OCI-LY1 (cell line): ENCODE measurements around the gene USP15.
"Not testable (repeated sequence)": the region's sequence is repeated elsewhere in the genome, so short reads cannot be mapped to it uniquely, and the experiment has no call there.

ENCODE experiments used
- H2AFZ ChIP-seq: fragments of 200-600 bp; sonication (generic), shearing (Covaris generic); 2 replicates; pipeline ENCODE4 v1.6.0; 2014; ENCODE audit warnings: antibody characterized with exemption, mild to moderate bottlenecking, low read length
- H3F3A ChIP-seq: fragments of 200-600 bp; sonication (generic), shearing (Covaris generic); 2 replicates; pipeline ENCODE4 v1.6.0; 2014; ENCODE audit warnings: mild to moderate bottlenecking, antibody characterized with exemption, low read length, moderate library complexity; ENCODE audit not compliant: insufficient read depth
- H3K27ac ChIP-seq: fragments of 200-600 bp; sonication (generic); 2 replicates; pipeline ENCODE4 v1.5.1; 2014; ENCODE audit warnings: low read length, mixed run types, mild to moderate bottlenecking, low read depth; ENCODE audit not compliant: poor library complexity, severe bottlenecking
- H3K27me3 ChIP-seq: fragments of 200-600 bp; sonication (generic); 2 replicates; pipeline ENCODE4 v1.6.0; 2014; ENCODE audit warnings: antibody characterized with exemption, mild to moderate bottlenecking, low read length, moderate library complexity; ENCODE audit not compliant: insufficient read depth
- H3K36me3 ChIP-seq: fragments of 200-600 bp; sonication (generic); 2 replicates; pipeline ENCODE4 v1.6.1; 2014; ENCODE audit warnings: mild to moderate bottlenecking, antibody characterized with exemption, low read length, moderate library complexity, mixed read lengths; ENCODE audit not compliant: insufficient read depth
- H3K4me1 ChIP-seq: fragments of 200-600 bp; sonication (generic); 2 replicates; pipeline ENCODE4 v1.5.1; 2014; ENCODE audit warnings: mild to moderate bottlenecking, low read length, moderate library complexity; ENCODE audit not compliant: insufficient read depth, severe bottlenecking
- H3K4me2 ChIP-seq: fragments of 200-600 bp; sonication (generic), shearing (Covaris generic); 2 replicates; pipeline ENCODE4 v1.6.1; 2014; ENCODE audit warnings: low read length
- H3K4me3 ChIP-seq: fragments of 200-600 bp; sonication (generic); 2 replicates; pipeline ENCODE4 v1.5.1; 2014; ENCODE audit warnings: low read length, low read depth, mild to moderate bottlenecking, mixed read lengths; ENCODE audit not compliant: poor library complexity, severe bottlenecking
- H3K79me2 ChIP-seq: fragments of 200-600 bp; shearing (Covaris generic); 2 replicates; pipeline ENCODE4 v1.6.1; 2016; ENCODE audit warnings: mixed run types, low read length, mixed read lengths; ENCODE audit not compliant: insufficient read depth
- H3K9ac ChIP-seq: fragments of 200-600 bp; sonication (generic), shearing (Covaris generic); 2 replicates; pipeline ENCODE4 v1.6.1; 2014; ENCODE audit warnings: mild to moderate bottlenecking, low read length, mixed read lengths
- H3K9me2 ChIP-seq: fragments of 200-600 bp; sonication (generic), shearing (Covaris generic); 2 replicates; pipeline ENCODE4 v1.6.1; 2014; ENCODE audit warnings: low read depth, mild to moderate bottlenecking, low read length, mixed read lengths
- H3K9me3 ChIP-seq: fragments of 200-600 bp; shearing (Covaris generic); 2 replicates; pipeline ENCODE4 v1.6.1; 2014; ENCODE audit warnings: low read length, mixed read lengths
- H4K20me1 ChIP-seq: fragments of 200-600 bp; sonication (generic), shearing (Covaris generic); 2 replicates; pipeline ENCODE4 v1.6.0; 2016; ENCODE audit warnings: mild to moderate bottlenecking, low read length; ENCODE audit not compliant: insufficient read depth
- EZH2 ChIP-seq: fragments of 200-600 bp; sonication (generic), shearing (Covaris generic); IDR thresholded peaks from 2 replicates; pipeline ENCODE4 v1.8.0; 2017; ENCODE audit warnings: borderline replicate concordance, mixed run types, mild to moderate bottlenecking, antibody characterized with exemption, low read length, moderate library complexity, mixed read lengths
- TF ChIP-seq, protein P1 (sequence below): fragments of 200-600 bp; sonication (generic), shearing (Covaris generic); IDR thresholded peaks from 2 replicates; pipeline ENCODE4 v1.5.1; 2017; ENCODE audit warnings: mild to moderate bottlenecking, antibody characterized with exemption, low read length, moderate library complexity, mixed read lengths

Gene USP15

GRCh38 chr12:62446754-62447452 lies 186.7 kb downstream of the USP15 start:
- Histone ChIP-seq H3K79me2 (no peaks in the 10 kb centered on the region), H3K9me2 (no peaks in the 10 kb centered on the region), H3F3A (no peaks in the 10 kb centered on the region), H4K20me1 (no peaks in the 10 kb centered on the region), H3K27me3 (no peaks in the 10 kb centered on the region), H3K4me2 (no peak overlapping the region), H3K4me3 (no peak overlapping the region), H3K4me1 (no peaks in the 10 kb centered on the region), H2AFZ (no peak overlapping the region), H3K9me3 (no peaks in the 10 kb centered on the region), H3K36me3 (no peaks in the 10 kb centered on the region; the same call in 1 of the 2 replicates), H3K27ac (no peak overlapping the region), H3K9ac (no peak overlapping the region)
- TF ChIP-seq EZH2 = no peak
- TF ChIP-seq, protein P1, sequence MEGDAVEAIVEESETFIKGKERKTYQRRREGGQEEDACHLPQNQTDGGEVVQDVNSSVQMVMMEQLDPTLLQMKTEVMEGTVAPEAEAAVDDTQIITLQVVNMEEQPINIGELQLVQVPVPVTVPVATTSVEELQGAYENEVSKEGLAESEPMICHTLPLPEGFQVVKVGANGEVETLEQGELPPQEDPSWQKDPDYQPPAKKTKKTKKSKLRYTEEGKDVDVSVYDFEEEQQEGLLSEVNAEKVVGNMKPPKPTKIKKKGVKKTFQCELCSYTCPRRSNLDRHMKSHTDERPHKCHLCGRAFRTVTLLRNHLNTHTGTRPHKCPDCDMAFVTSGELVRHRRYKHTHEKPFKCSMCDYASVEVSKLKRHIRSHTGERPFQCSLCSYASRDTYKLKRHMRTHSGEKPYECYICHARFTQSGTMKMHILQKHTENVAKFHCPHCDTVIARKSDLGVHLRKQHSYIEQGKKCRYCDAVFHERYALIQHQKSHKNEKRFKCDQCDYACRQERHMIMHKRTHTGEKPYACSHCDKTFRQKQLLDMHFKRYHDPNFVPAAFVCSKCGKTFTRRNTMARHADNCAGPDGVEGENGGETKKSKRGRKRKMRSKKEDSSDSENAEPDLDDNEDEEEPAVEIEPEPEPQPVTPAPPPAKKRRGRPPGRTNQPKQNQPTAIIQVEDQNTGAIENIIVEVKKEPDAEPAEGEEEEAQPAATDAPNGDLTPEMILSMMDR = no peak

DNA sequence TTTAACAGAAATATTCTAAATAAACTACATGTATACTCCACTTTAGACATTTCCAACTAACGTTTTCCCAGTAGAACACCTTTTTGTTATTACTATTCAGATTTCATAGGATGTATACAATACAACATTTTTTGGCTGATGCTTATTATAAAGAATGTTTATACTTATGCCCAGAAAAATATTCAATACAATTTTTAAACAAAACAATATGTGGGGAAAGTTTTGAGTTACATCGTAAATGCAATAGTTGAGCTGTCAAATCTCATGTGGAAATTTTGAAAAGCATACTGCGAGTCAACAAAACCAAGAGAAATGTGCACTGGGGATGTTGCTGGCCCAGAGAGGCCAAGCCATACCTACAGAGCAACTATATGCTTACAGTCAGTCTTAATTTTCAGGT lies 188.2 kb downstream of the USP15 start:
- Histone ChIP-seq H3K36me3 (no peaks in the 10 kb centered on the region; the same call in 1 of the 2 replicates), H3K27me3 (no peaks in the 10 kb centered on the region), H3K9me2 (no peaks in the 10 kb centered on the region), H3K4me1 (no peaks in the 10 kb centered on the region), H3F3A (no peaks in the 10 kb centered on the region), H3K27ac (no peak overlapping the region), H3K9me3 (no peaks in the 10 kb centered on the region), H3K4me3 (no peak overlapping the region), H4K20me1 (no peaks in the 10 kb centered on the region), H3K79me2 (no peaks in the 10 kb centered on the region), H2AFZ (no peak overlapping the region), H3K9ac (no peak overlapping the region), H3K4me2 (no peak overlapping the region)
- TF ChIP-seq, protein P1 = no peak
- no peak for TF ChIP-seq EZH2

- H4K20me1 ChIP-seq, H3F3A ChIP-seq, H3K27ac ChIP-seq, H3K9me2 ChIP-seq, H3K36me3 ChIP-seq, H3K27me3 ChIP-seq, H3K4me1 ChIP-seq, H3K9ac ChIP-seq, H3K79me2 ChIP-seq, H3K9me3 ChIP-seq, H2AFZ ChIP-seq, H3K4me3 ChIP-seq, H3K4me2 ChIP-seq: not testable (repeated sequence)
These were observed 195.2 kb downstream of the USP15 start for GRCh38 chr12:62455429-62455828.

DNA sequence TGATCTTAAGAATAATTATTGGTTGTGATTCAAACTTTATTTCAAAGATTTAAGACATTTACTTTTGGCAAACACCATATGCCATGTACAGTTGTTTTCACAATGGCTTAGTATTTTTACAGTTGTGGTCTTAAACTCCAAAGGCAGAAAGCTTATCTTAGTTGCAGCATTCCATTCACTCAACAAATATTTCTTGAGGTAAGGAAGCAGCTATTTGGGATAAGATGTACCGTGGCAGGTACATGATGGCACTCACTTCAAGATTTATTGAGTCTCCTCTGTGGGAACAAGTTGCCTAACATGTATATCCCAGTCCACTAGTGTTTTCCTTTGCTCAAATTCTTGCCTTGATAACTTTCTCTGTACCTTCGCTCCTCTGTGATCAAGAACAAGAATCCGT lies 198.4 kb downstream of the USP15 start:
- Histone ChIP-seq H3K27ac (no peak overlapping the region), H3K9ac (no peak overlapping the region), H3K4me2 (no peak overlapping the region), H3K4me1 (no peaks in the 10 kb centered on the region), H3K79me2 (no peaks in the 10 kb centered on the region), H3K9me2 (no peaks in the 10 kb centered on the region), H3K36me3 (no peaks in the 10 kb centered on the region), H3F3A (no peaks in the 10 kb centered on the region), H3K4me3 (no peak overlapping the region), H2AFZ (no peak overlapping the region), H3K27me3 (no peaks in the 10 kb centered on the region), H4K20me1 (no peaks in the 10 kb centered on the region), H3K9me3 (peaks cover 9% of the 10 kb centered on the region; the same call in 1 of the 2 replicates)
- TF ChIP-seq, protein P1 = no peak
- no peak for TF ChIP-seq EZH2
